Measurements from ENCODE around the gene TGM2.

- TF ChIP-seq POLR2AphosphoS5 (IDR thresholded peaks at IDR 0.05) (no peak), CTCF (IDR thresholded peaks at IDR 0.05) (no peak), POLR2A (IDR thresholded peaks at IDR 0.05) (no peak), EP300 (IDR thresholded peaks at IDR 0.05) (no peak)
Measured at GRCh38 chr20:38121741-38122140, 43.3 kb downstream of the TGM2 start.
